K562 treated with DMSO at 1 percent for 24 hours (cell line): ENCODE results near the gene TSEN54. TPM values are rescaled to one million over a fixed set of nuclear protein-coding genes. Genes with fewer than 3 reads are reported as not detected.

Source experiments
- total RNA-seq: library from RNA; unstranded; fragments of 300-600 nt; gene quantifications from 2 replicates; pipeline ENCODE4 v1.2.3, GENCODE V29; 2022; ENCODE audit warnings: low read depth; ENCODE audit not compliant: insufficient read depth

Gene TSEN54
- 35.8 and 49.7 TPM in 2 replicates for total RNA-seq

DNA sequence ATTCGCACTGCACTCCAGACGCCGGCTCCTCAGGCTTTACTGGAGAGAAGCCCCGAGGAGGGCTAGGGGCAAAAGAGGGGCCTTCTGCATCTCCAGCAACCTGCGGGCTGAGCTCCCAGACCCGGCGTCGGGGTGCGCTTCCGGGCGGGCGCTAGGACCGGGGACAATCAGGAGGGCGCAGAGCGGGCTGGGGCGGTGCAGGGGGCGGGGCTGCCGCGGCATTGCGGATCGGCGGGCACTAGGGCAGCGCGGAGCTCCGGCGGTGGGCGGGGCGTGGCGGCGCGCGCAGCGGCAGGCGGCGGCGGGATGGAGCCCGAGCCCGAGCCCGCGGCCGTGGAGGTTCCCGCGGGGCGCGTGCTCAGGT lies at the start of gene TSEN54:
TSS of gene TSEN54 (plus strand) at position 274 of the 364 bp plus-strand sequence. CDS start at position 307, 33 bp downstream.

DNA sequence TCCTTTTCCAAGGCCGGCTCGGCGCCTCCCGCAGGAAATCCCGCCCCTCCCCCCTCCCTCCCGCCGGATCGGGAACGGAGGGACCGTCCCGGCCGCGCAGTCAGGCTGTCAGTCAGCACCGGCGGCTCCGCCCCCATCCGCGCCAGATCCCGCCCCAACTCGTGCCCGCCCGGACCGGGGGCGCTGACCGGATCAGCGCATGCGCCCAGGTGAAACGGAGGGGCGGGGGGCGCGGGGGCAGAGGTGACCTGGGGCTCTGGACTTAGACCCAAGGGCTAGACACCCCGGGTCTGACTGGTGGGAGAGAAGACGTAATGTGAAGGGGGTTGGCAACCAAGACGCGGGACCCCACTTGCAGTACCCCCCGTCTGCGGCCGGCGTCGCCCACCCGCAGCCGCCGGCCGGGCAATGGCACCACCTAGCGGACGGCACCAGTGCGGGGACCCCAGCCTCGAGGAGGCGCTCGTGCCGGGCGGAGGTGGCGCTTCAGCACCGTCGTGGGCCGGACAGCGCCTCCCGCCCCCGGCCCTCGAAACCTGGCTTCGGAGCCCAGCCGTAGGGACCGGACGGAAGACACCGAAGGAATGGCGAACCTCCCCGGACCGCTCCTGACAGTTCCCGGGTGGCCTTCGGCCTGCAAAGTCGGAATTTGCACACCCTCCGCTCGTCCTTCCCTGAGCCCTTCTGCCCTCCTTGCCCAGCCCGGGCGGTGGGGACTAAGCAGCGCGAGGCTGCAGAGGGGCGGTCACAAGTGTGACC lies 653 bp upstream of the TSEN54 start, which contains the start of gene CASKIN2:
TSS of gene CASKIN2 (minus strand) at position 42 of the 759 bp plus-strand sequence. CDS start 1,733 bp downstream, outside the sequence.

DNA sequence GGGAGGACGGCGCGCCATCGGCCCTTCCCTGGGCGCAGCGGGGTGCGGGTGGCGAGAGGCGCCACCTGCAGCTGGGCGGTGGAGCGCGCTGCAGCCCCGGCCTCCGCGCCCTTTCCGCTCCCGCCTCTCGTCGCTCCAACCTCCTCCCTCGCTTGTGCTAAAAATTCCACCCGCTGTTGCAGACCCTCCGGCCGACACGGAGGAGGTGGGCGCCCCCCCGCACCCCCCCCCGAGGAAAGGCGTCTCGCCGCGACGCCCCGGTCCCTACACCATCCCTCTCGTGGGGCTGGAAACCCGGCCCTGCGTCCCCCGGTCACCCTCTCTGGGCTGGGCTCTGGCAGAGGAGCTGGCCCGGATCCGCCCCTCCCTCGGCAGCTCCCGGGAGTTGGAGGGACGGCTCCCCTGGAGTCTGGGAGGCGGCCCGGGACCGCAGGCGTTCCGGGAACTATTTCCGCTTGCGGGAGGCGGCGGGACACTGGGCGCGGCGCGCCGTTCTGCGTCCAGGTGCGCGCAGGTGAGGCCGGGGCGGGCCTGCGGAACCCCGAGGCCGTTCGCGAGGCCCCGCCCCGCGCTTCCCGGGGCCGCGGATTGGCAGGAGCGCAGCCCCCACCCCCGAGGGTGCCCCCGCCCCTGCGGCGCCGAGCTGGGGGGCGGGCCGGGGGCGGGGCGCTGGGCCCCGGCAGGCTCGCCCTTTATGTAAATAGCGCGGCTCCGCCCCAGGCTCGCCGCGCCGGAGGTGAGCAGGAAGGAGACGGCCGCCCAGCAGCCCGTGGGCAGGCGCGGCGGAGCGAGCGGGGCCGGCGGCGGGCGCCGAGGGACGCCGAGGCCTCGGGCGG lies 8.9 kb downstream of the TSEN54 start, which contains the start of gene LLGL2:
TSS of gene LLGL2 (plus strand) at position 728 of the 836 bp plus-strand sequence. CDS start 17,730 bp downstream, outside the sequence.

Other genes starting within 250 kb of the TSEN54 start
- 60.9 and 72.8 TPM in 2 replicates for gene MIF4GD, start 245.3 kb upstream of the TSEN54 start, total RNA-seq
- gene SLC25A19, start 227.1 kb upstream of the TSEN54 start, total RNA-seq = 28.8 and 29.6 TPM in 2 replicates
- gene GRB2, start 110.8 kb upstream of the TSEN54 start, total RNA-seq = 105 and 109 TPM in 2 replicates
- 46.2 and 54.0 TPM in 2 replicates for gene TMEM94, start 59.9 kb upstream of the TSEN54 start, total RNA-seq
- 7.8 and 9.1 TPM in 2 replicates for gene CASKIN2, start 991 bp upstream of the TSEN54 start, total RNA-seq
- 36.0 and 45.7 TPM in 2 replicates for gene LLGL2, start 9.2 kb downstream of the TSEN54 start, total RNA-seq
- gene MYO15B, start 71.3 kb downstream of the TSEN54 start, total RNA-seq = 0.79 and 3.9 TPM in 2 replicates
- 0.06 TPM in 1 of 2 replicates, not detected in the other for gene SMIM5, start 116.9 kb downstream of the TSEN54 start, total RNA-seq
- gene RECQL5, start 150.6 kb downstream of the TSEN54 start, total RNA-seq = 24.5 and 26.8 TPM in 2 replicates
- gene SAP30BP, start 150.8 kb downstream of the TSEN54 start, total RNA-seq = 50.7 and 61.1 TPM in 2 replicates
- gene ITGB4, start 204.9 kb downstream of the TSEN54 start, total RNA-seq = 2.5 and 3.3 TPM in 2 replicates
- 95.1 and 125 TPM in 2 replicates for gene GALK1, start 248.7 kb downstream of the TSEN54 start, total RNA-seq